GM18520 (cell line): ENCODE data around the gene MARCHF10.
"Not testable (repeated sequence)": the region's sequence is repeated elsewhere in the genome, so short reads cannot be mapped to it uniquely, and the experiment has no call there.

ENCODE experiments used
- ATAC-seq: cut with Tn5 transposase; IDR thresholded peaks from one replicate; pipeline ENCODE4 v1.9.1; 2021; ENCODE audit not compliant: unreplicated experiment

The MARCHF10 gene

GRCh38 chr17:62702746-62703260 is 105.3 kb downstream of the MARCHF10 start:
- ATAC-seq, result no peak

DNA sequence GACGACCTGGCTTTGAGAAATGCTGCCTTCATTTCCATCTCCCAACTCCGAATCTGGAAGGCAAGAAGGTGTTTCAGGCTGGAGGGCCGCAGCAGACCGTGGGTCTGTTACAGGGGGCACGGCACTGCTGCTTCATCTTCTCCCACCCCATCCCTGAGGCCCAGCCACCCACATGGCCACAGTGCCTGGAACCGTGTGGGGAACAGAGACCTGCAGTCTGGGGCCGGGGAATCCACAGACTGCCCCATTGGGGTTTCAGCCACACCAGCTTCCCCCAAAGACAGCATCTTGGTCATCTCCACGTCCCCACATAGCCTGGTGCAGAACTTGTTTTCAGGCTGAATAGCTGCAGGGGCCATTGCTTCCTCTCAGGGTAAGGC is 106.4 kb downstream of the MARCHF10 start:
- no peak for ATAC-seq

DNA sequence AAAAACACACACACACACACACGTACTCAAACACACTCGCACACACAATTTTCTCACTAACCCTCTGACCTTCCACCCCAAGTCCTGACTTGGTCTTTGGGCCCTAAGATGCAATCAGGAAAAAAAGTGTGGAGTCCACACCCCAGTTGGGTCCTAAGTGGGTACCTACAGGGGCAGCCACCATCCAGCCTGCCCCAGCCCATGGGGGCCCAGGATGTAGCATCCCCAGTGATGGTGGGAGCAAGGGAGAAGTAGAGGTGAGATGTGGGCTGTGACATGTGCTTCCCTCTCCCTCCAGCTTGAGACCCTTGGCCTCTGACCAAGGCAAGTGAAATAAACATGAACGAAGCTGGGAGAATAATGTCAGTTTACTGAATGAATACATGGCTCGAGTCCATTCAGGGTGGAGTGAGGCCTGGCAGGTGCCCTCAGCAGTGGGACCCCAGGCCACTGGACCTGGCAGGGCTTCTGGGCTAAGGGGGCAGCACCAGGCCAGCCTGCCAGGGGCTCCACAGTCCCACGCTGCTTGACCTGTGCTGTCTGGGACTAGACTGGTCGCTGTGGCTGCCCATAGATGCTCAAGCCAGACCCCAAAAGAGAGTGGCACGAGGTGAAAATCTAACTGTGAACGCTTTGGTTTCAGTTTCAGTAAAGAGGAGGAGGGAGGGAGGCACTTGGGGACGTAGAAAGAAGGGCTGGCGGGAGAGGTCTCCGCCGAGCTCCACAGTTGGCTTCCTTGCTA is 107.0 kb downstream of the MARCHF10 start:
- no peak for ATAC-seq

GRCh38 chr17:62698459-62698858 is 109.7 kb downstream of the MARCHF10 start:
- not testable (repeated sequence) for ATAC-seq

DNA sequence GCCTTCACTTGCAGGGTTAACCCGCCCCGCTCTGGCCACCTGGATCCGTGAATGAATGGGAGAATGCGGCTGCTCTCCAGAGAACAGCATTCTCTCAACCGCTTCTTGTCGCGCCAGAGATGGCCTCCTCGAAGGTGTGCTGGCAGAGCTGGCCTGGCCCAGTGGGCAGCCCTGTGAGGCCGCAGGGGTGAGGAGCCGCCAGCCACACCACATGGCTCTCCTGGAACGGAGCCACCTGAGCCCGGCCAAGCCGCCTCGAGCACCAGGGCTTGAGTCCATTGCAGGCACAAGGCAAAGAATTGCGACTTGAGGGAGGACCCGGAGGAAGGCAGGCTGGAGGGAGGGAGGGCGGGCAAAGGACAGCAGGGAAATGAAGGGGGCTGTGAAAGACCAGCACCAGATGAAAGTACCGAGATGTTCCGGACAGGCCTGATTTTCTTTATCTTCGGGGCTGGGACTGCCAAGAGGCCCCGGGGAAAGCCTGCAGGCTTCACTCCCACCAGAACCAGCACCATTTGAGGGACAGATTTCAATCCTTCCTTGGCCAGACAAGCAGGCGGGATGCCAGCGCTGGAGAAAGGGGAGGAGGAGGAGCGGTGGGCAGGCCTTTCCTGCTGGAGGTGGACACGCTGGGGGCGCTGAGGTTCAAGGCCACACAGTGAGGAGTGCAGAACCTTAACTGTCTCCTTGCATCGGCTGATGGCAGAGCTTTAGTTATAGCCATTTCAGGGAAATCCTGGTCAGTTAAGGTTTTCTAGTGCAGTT is 111.2 kb downstream of the MARCHF10 start:
- ATAC-seq, result no peak

- ATAC-seq, result no peak
These were observed 111.9 kb downstream of the MARCHF10 start for GRCh38 chr17:62696256-62696655.

- not testable (repeated sequence) for ATAC-seq
These were observed 112.9 kb downstream of the MARCHF10 start for GRCh38 chr17:62695093-62695738.

DNA sequence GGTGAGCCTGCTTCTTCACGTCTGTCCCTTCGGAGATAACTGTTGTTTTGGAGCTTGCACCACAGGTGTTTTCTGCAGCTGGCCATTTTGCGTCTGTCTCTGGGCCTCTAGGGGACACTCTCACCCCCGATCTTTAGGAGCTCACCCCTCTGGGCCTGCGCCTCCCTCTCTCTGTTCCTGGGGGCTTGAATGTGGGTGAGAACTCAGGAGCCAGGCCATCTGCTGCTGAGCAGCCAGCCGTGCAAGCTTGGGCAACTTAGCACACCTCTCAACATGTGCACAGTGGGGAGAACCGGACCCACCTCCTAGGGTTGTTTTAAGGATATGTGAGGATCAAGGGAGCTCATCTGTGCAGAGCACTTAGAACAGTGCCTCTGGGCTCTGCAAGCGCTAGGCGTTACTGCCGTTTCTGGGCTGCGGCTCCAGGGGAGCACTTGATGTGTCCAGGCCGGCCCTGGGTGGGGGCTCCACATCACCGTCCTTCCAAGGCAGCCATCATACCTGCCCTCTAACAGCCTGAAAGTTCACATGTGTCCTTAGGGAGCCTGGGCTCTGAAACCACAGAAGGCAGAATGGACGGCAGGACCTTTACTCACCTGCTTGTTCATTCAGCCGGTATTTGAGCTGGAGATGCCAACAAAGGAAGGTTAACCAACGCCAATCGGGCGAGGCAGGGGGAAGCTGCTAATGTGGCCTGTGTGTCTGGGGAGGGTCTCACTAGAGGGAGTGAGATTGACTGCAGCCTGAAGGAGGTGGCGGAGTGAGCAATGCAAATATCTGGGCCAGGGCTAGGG is 114.3 kb downstream of the MARCHF10 start:
- no peak for ATAC-seq

DNA sequence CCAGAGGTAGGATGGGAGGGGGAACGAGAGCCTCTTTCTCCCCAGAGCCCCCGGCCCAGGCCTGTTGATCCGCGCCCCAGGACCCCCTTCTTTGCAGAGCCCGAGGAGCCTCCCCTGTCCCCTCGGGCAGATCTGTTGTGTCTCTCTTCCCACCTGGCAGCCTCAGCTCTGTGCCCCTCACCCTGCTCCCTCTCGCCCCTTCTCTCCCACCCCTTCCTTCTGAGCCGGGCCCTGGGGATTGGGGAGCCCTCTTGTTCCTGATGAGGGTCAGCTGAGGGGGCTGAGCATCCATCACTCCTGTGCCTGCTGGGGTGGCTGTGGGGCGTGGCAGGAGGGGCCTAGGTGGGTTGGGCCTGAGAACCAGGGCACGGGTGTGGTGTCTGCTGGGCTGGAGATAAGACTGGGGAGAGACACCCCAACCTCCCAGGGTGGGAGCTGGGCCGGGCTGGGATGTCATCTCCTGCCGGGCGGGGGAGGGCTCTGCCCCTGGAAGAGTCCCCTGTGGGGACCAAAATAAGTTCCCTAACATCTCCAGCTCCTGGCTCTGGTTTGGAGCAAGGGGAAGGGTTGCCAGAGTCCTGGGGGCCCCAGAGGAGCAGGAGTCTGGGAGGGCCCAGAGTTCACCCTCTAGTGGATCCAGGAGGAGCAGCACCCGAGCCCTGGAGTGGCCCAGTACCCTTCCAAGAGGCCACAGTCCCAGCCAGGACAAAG is 115.2 kb downstream of the MARCHF10 start:
- no peak for ATAC-seq

- no peak for ATAC-seq
These were observed 115.9 kb downstream of the MARCHF10 start for GRCh38 chr17:62692159-62692651.

- not testable (repeated sequence) for ATAC-seq
These were observed 116.6 kb downstream of the MARCHF10 start for GRCh38 chr17:62691589-62691915.

DNA sequence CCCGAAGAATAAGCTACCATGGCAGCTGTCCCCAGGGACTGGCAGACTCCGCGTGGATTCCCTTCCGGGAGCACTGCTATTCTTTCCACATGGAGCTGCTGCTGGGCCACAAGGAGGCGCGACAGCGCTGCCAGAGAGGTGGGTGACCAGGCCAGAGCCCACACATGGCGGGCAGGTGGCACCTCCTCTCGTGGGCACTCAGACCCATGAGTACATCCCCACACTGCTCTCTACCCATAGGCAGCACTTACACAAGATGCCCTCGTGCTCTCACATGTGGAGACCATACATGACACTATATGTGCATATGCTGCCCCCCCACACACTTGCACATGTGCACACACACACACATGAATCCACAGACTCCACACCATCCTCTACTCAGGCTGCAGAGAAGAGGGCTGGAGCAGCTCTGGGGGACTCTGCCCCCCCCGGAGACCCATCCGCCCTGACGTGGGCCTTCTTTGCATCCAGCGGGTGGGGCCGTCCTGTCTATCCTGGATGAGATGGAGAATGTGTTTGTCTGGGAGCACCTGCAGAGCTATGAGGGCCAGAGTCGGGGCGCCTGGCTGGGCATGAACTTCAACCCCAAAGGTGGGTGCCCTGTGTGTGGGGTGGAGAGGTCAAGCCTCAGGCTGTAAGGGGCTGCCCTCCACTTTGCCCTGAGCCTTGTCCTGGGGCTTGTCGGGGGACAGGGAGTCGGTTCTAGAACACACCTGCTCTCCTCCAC is 117.8 kb downstream of the MARCHF10 start:
- ATAC-seq, result no peak

GRCh38 chr17:62689441-62690167 is 118.5 kb downstream of the MARCHF10 start:
- no peak for ATAC-seq

- no peak for ATAC-seq
These were observed 119.5 kb downstream of the MARCHF10 start for GRCh38 chr17:62688398-62689160.

DNA sequence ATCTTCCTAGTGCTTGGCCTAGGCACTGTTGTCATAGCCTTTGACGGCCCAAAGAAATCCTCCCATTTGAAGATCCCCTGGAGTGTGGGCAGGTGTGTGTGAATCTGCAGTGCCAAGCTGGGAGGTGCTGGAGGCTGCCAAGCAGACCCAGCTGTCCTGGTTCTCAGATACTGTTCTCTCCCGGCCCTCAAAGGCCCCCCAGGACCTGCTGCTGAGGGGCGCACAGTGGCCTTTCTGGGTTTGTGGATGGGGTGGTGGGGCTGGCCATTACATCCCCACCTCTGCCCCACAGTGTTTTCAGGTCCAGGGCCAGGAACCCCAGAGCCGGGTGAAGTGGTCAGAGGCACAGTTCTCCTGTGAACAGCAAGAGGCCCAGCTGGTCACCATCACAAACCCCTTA is 120.1 kb downstream of the MARCHF10 start:
- ATAC-seq, result no peak

GRCh38 chr17:62684179-62684578 is 123.9 kb downstream of the MARCHF10 start:
- ATAC-seq, result no peak

DNA sequence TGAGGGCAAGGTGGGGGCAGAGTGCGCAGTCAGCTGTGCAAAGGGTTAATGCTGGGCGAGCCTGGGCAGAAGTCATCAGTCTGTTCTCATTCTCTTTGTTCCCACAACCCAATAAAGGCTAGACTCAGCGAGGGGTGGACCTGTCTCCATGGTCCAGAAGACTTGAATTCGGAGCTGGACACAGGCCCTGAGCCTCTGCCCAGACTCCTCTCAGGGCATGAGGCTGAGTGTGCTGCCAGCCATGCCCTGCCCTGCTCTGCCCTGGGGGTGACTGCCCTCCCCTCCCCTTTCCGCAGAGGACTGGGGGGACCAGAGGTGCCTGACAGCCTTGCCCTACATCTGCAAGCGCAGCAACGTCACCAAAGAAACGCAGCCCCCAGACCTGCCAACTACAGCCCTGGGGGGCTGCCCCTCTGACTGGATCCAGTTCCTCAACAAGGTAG is 126.2 kb downstream of the MARCHF10 start:
- no peak for ATAC-seq
